Endothelial cell of umbilical vein (primary cell): ENCODE measurements around the gene FRY. TPM values are rescaled to one million over a fixed set of nuclear protein-coding genes. Genes with fewer than 3 reads are reported as not detected.

Experiments used
- BruUV-seq: library from RNA; stranded (reverse); fragments of 400-500 nt; replicated peaks from 2 replicates; lab custom pipeline; 2021; lab: Mats Ljungman, UMichigan
- CTCF ChIA-PET: fragments of 300-600, 350-600 bp; sonication (Branson Sonifier 250); formaldehyde crosslinking; loops from one replicate; lab custom pipeline; 2021; ENCODE audit warnings: antibody characterized with exemption, inconsistent platforms; lab: Charles Lee
- POLR2A ChIA-PET: fragments of 300-600, 350-600 bp; sonication (Branson Sonifier 250); formaldehyde crosslinking; loops from one replicate; lab custom pipeline; 2021; ENCODE audit warnings: antibody characterized with exemption, inconsistent platforms; lab: Charles Lee
- DNase-seq: peaks from one replicate; pipeline ENCODE4 v3.0.0-alpha.2; 2011; ENCODE audit warnings: low read depth, low spot score
- FAIRE-seq: peaks from 2 replicates; lab custom pipeline; 2011; peaks lifted over from hg19 to GRCh38; lab: Jason Lieb, UNC
- H2AFZ ChIP-seq: 2 replicates; pipeline ENCODE4 v1.6.0; 2012; ENCODE audit warnings: low read depth, low read length, control low read depth, inconsistent platforms
- H3K27ac ChIP-seq: 2 replicates; pipeline ENCODE4 v1.5.1; 2011; ENCODE audit warnings: low read depth, mild to moderate bottlenecking, control low read depth, low read length, moderate library complexity; ENCODE audit not compliant: insufficient read depth
- H3K27me3 ChIP-seq, 2 experiments: 2 replicates each; pipeline versions ENCODE4 v1.6.0 to v1.6.1; 2011; ENCODE audit warnings: low read length in 2 of 2, mixed read lengths in 1 of 2; ENCODE audit not compliant: control insufficient read depth in 2 of 2, insufficient read depth in 2 of 2
- H3K36me3 ChIP-seq, 2 experiments: 2 replicates in 1 of 2; 3 replicates in 1 of 2; pipeline ENCODE4 v1.5.1; 2011; ENCODE audit warnings: low read length in 2 of 2, mild to moderate bottlenecking in 1 of 2, moderate library complexity in 1 of 2; ENCODE audit not compliant: control insufficient read depth in 2 of 2, insufficient read depth in 2 of 2; ENCODE audit errors: extremely low read depth in 1 of 2
- H3K4me1 ChIP-seq: 3 replicates; pipeline ENCODE4 v1.5.1; 2011; ENCODE audit warnings: mild to moderate bottlenecking, low read length; ENCODE audit not compliant: control insufficient read depth, insufficient read depth; ENCODE audit errors: extremely low read depth
- H3K4me2 ChIP-seq: 2 replicates; pipeline ENCODE4 v1.6.1; 2011; ENCODE audit warnings: low read length, control low read depth, mixed read lengths; ENCODE audit not compliant: insufficient read depth
- H3K4me3 ChIP-seq, 3 experiments: fragments of 200-600 bp in 1 of 3; sonication (generic), shearing (Covaris generic) in 1 of 3; replicated peaks in 1 of 3; 2 replicates each; pipeline ENCODE4 v1.5.1; 2011 to 2016; ENCODE audit warnings: control low read depth in 3 of 3, low read length in 3 of 3, mild to moderate bottlenecking in 2 of 3, inconsistent platforms in 1 of 3, low read depth in 1 of 3, moderate library complexity in 1 of 3; ENCODE audit not compliant: insufficient read depth in 1 of 3
- H3K79me2 ChIP-seq: 2 replicates; pipeline ENCODE4 v1.6.0; 2012; ENCODE audit warnings: low read length, inconsistent platforms; ENCODE audit not compliant: control insufficient read depth, insufficient read depth
- H3K9ac ChIP-seq: replicated peaks from 2 replicates; pipeline ENCODE3; 2011; ENCODE audit warnings: low read length, control low read depth; ENCODE audit not compliant: insufficient read depth; ENCODE audit errors: extremely low read depth
- H3K9me1 ChIP-seq: replicated peaks from 3 replicates; pipeline ENCODE4 v1.6.0; 2011; ENCODE audit warnings: mild to moderate bottlenecking, low read length; ENCODE audit not compliant: control insufficient read depth, insufficient read depth; ENCODE audit errors: extremely low read depth
- H3K9me3 ChIP-seq: replicated peaks from 2 replicates; pipeline ENCODE4 v1.5.1; 2012; ENCODE audit warnings: low read length, inconsistent platforms; ENCODE audit not compliant: control insufficient read depth, insufficient read depth
- H4K20me1 ChIP-seq: replicated peaks from 2 replicates; pipeline ENCODE3; 2011; ENCODE audit warnings: mild to moderate bottlenecking, low read length; ENCODE audit not compliant: control insufficient read depth, insufficient read depth; ENCODE audit errors: extremely low read depth
- EZH2 ChIP-seq: IDR thresholded peaks from 2 replicates; pipeline ENCODE4 v1.6.1; 2012; ENCODE audit warnings: borderline replicate concordance, low read depth, mild to moderate bottlenecking, moderate library complexity, low read length, inconsistent platforms; ENCODE audit not compliant: severe bottlenecking
- FOS ChIP-seq: IDR thresholded peaks from 2 replicates; pipeline ENCODE4 v1.6.1; 2011; ENCODE audit warnings: mild to moderate bottlenecking, low read length, moderate library complexity, borderline replicate concordance; ENCODE audit not compliant: insufficient read depth
- GATA2 ChIP-seq: IDR thresholded peaks from 2 replicates; pipeline ENCODE4 v1.7.0; 2011; ENCODE audit warnings: low read depth, mild to moderate bottlenecking, moderate library complexity, mixed read lengths, low read length; ENCODE audit not compliant: insufficient read length, insufficient read depth
- JUN ChIP-seq: IDR thresholded peaks from 2 replicates; pipeline ENCODE4 v1.6.1; 2011; ENCODE audit warnings: borderline replicate concordance, low read depth; ENCODE audit not compliant: insufficient read length, insufficient read depth
- MYC ChIP-seq: IDR thresholded peaks from one replicate; pipeline ENCODE4 v1.6.1; 2011; ENCODE audit warnings: mild to moderate bottlenecking, low read depth, low read length
- POLR2A ChIP-seq: IDR thresholded peaks from 2 replicates; pipeline ENCODE4 v1.6.1; 2012; ENCODE audit warnings: low read depth, mild to moderate bottlenecking, control low read depth, low read length
- POLR2AphosphoS5 ChIP-seq: IDR thresholded peaks from 2 replicates; pipeline ENCODE4 v1.6.1; 2012; ENCODE audit warnings: low read depth, mild to moderate bottlenecking, control low read depth, low read length, moderate library complexity; ENCODE audit not compliant: insufficient read depth
- dilution Hi-C: fragments of 300-500 bp; cut with MboI; formaldehyde crosslinking; loops from one replicate; pipeline ENCODE4 v1.15.0; 2019; ENCODE audit warnings: low sequenced_read_pairs; ENCODE audit not compliant: extremely low pct_ligation_motif_present
- intact Hi-C: fragments of 100-400 bp; cut with micrococcal nuclease; formaldehyde crosslinking; loops from one replicate; pipeline ENCODE4 v1.10.0; 2022
- polyA plus RNA-seq, 4 experiments: library from polyadenylated mRNA; depleted of rRNA in 3 of 4; stranded (reverse) in 3 of 4; unstranded in 1 of 4; fragments of >200 nt; gene quantifications; 2 replicates each; pipeline versions ENCODE4 v1.2.1 to v1.2.3, GENCODE V29; 2011 to 2012; ENCODE audit warnings: missing spikeins in 1 of 4
- total RNA-seq: library from RNA; stranded (reverse); gene quantifications from 2 replicates; pipeline ENCODE4 v1.2.3, GENCODE V29; 2021
- TF ChIP-seq, protein P1 (sequence below), 2 donors: IDR thresholded peaks; 1 replicate in 1 of 2; 2 replicates in 1 of 2; pipeline ENCODE4 v1.5.1; 2011; ENCODE audit warnings: low read length in 2 of 2, mild to moderate bottlenecking in 2 of 2, moderate library complexity in 2 of 2, control low read depth in 1 of 2, inconsistent platforms in 1 of 2, low read depth in 1 of 2; ENCODE audit not compliant: insufficient read depth in 1 of 2; ENCODE audit errors: extremely low read depth in 1 of 2
- TF ChIP-seq, protein P2 (sequence below): IDR thresholded peaks from 2 replicates; pipeline ENCODE4 v1.6.1; 2011; ENCODE audit not compliant: insufficient read depth, insufficient read length

The FRY gene
- total and polyA plus RNA-seq, 2 donors (not counting 3 experiments of a cell fraction or from before 2014, with no cell fraction given): 57.3 to 75.8 TPM

DNA sequence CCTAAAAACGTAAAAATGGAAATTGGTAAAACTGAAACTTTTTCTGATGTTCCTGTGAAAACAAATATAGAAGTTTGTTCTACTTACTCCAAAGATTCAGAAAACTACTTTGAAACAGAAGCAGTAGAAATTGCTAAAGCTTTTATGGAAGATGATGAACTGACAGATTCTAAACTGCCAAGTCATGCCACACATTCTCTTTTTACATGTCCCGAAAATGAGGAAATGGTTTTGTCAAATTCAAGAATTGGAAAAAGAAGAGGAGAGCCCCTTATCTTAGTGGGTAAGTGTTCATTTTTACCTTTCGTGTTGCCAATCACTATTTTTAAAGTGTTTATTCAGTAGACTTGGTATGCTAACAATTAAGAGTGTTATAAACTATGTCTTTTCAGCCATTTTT, 309.3 kb downstream of the FRY start:
- intact Hi-C loops: no loop called here
- no peak for DNase-seq
- Histone ChIP-seq H2AFZ (no peak overlapping the region), H3K9ac (no peak overlapping the region), H3K9me1 (no peaks in the 10 kb centered on the region), H3K4me2 (no peak overlapping the region), H3K36me3 (peaks cover 0 to 5% of the 10 kb centered on the region in 2 experiments), H3K27me3 (no peaks in the 10 kb centered on the region), H3K4me3 (no peak overlapping the region), H3K4me1 (no peaks in the 10 kb centered on the region), H3K79me2 (no peaks in the 10 kb centered on the region), H3K27ac (no peak overlapping the region), H4K20me1 (no peaks in the 10 kb centered on the region), H3K9me3 (no peaks in the 10 kb centered on the region)
- BruUV-seq: no TSS peak
- no peak for FAIRE-seq
- no peak for TF ChIP-seq FOS
- TF ChIP-seq GATA2: no peak
- no peak for TF ChIP-seq POLR2A
- no peak for TF ChIP-seq POLR2AphosphoS5
- TF ChIP-seq JUN: no peak
- TF ChIP-seq EZH2: no peak
- TF ChIP-seq, protein P1, sequence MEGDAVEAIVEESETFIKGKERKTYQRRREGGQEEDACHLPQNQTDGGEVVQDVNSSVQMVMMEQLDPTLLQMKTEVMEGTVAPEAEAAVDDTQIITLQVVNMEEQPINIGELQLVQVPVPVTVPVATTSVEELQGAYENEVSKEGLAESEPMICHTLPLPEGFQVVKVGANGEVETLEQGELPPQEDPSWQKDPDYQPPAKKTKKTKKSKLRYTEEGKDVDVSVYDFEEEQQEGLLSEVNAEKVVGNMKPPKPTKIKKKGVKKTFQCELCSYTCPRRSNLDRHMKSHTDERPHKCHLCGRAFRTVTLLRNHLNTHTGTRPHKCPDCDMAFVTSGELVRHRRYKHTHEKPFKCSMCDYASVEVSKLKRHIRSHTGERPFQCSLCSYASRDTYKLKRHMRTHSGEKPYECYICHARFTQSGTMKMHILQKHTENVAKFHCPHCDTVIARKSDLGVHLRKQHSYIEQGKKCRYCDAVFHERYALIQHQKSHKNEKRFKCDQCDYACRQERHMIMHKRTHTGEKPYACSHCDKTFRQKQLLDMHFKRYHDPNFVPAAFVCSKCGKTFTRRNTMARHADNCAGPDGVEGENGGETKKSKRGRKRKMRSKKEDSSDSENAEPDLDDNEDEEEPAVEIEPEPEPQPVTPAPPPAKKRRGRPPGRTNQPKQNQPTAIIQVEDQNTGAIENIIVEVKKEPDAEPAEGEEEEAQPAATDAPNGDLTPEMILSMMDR (IDR thresholded peaks at IDR 0.05; ENCODE audit: extremely low read depth in 1 of 2, insufficient read depth in 1 of 2, low read depth in 1 of 2, low read length in 2 of 2): no peak
- TF ChIP-seq, protein P2, sequence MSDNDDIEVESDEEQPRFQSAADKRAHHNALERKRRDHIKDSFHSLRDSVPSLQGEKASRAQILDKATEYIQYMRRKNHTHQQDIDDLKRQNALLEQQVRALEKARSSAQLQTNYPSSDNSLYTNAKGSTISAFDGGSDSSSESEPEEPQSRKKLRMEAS: no peak
- no peak for TF ChIP-seq MYC
- ChIA-PET CTCF (no interaction called here), POLR2A (no interaction called here)
- dilution Hi-C loops: no loop called here
